ENCODE data around the gene CLPSL2. TPM values are rescaled to one million over a fixed set of nuclear protein-coding genes. Genes with fewer than 3 reads are reported as not detected.

Gene CLPSL2
- total RNA-seq, 1 donor from 2014 or later = not detected

GRCh38 chr6:35774116-35774794 lies 2.1 kb upstream of the CLPSL2 start:
- Mint-ChIP-seq H3K27me3 (ENCODE audit: unreplicated experiment) (peaks cover 21% of the 10 kb centered on the region), H3K4me1 (ENCODE audit: unreplicated experiment) (peaks cover 4% of the 10 kb centered on the region), H3K27ac (ENCODE audit: unreplicated experiment) (no peak overlapping the region), H3K4me3 (ENCODE audit: unreplicated experiment) (no peak overlapping the region), H3K36me3 (ENCODE audit: unreplicated experiment) (no peaks in the 10 kb centered on the region), H3K9me3 (ENCODE audit: unreplicated experiment) (no peaks in the 10 kb centered on the region)
- no peak for DNase-seq (ENCODE audit: extremely low spot score, unreplicated experiment)
- no peak for TF ChIP-seq CTCF (IDR thresholded peaks at IDR 0.05)

GRCh38 chr6:35775031-35775430 lies 1.4 kb upstream of the CLPSL2 start:
- Mint-ChIP-seq H3K36me3 (ENCODE audit: unreplicated experiment) (no peaks in the 10 kb centered on the region), H3K27ac (ENCODE audit: unreplicated experiment) (no peak overlapping the region), H3K9me3 (ENCODE audit: unreplicated experiment) (no peaks in the 10 kb centered on the region), H3K27me3 (ENCODE audit: unreplicated experiment) (peaks cover 20% of the 10 kb centered on the region), H3K4me3 (ENCODE audit: unreplicated experiment) (no peak overlapping the region), H3K4me1 (ENCODE audit: unreplicated experiment) (peaks cover 4% of the 10 kb centered on the region)
- DNase-seq (ENCODE audit: extremely low spot score, unreplicated experiment) = no peak
- TF ChIP-seq CTCF (IDR thresholded peaks at IDR 0.05) = no peak

- no peak overlapping the region for H3K27ac Mint-ChIP-seq (ENCODE audit: unreplicated experiment)
- no peak for TF ChIP-seq CTCF (IDR thresholded peaks at IDR 0.05)
- no peak for DNase-seq (ENCODE audit: extremely low spot score, unreplicated experiment)
- peaks cover 25% of the 10 kb centered on the region for H3K27me3 Mint-ChIP-seq (ENCODE audit: unreplicated experiment)
- peak overlapping the region; percentile 52 for H3K4me3 Mint-ChIP-seq (ENCODE audit: unreplicated experiment)
- H3K9me3 Mint-ChIP-seq (ENCODE audit: unreplicated experiment) = no peaks in the 10 kb centered on the region
- no peaks in the 10 kb centered on the region for H3K36me3 Mint-ChIP-seq (ENCODE audit: unreplicated experiment)
- H3K4me1 Mint-ChIP-seq (ENCODE audit: unreplicated experiment) = peaks cover 4% of the 10 kb centered on the region
These were observed 1.1 kb downstream of the CLPSL2 start for GRCh38 chr6:35777356-35778102.

- H3K4me3 Mint-ChIP-seq (ENCODE audit: unreplicated experiment) = no peak overlapping the region
- H3K27ac Mint-ChIP-seq (ENCODE audit: unreplicated experiment) = no peak overlapping the region
- peaks cover 4% of the 10 kb centered on the region for H3K4me1 Mint-ChIP-seq (ENCODE audit: unreplicated experiment)
- DNase-seq (ENCODE audit: extremely low spot score, unreplicated experiment) = no peak
- H3K9me3 Mint-ChIP-seq (ENCODE audit: unreplicated experiment) = no peaks in the 10 kb centered on the region
- H3K27me3 Mint-ChIP-seq (ENCODE audit: unreplicated experiment) = peaks cover 25% of the 10 kb centered on the region
- no peaks in the 10 kb centered on the region for H3K36me3 Mint-ChIP-seq (ENCODE audit: unreplicated experiment)
- TF ChIP-seq CTCF (IDR thresholded peaks at IDR 0.05) = no peak
These were observed 2.0 kb downstream of the CLPSL2 start for GRCh38 chr6:35778437-35778836.

GRCh38 chr6:35780719-35781118 lies 4.3 kb downstream of the CLPSL2 start, which contains the start of gene CLPSL1:
Gene CLPSL1 (plus strand): TSS chr6:35781019. CDS start chr6:35781111, 92 bp downstream.
- Mint-ChIP-seq H3K4me3 (ENCODE audit: unreplicated experiment) (no peak within 1 kb of the TSS), H3K36me3 (ENCODE audit: unreplicated experiment) (no peaks in the 10 kb centered on the region), H3K27ac (ENCODE audit: unreplicated experiment) (no peak within 1 kb of the TSS), H3K9me3 (ENCODE audit: unreplicated experiment) (no peaks in the 10 kb centered on the region), H3K4me1 (ENCODE audit: unreplicated experiment) (peaks cover 4% of the 10 kb centered on the region), H3K27me3 (ENCODE audit: unreplicated experiment) (peaks cover 35% of the 10 kb centered on the region)
- no peak for TF ChIP-seq CTCF (IDR thresholded peaks at IDR 0.05)
- DNase-seq (ENCODE audit: extremely low spot score, unreplicated experiment) = no peak
